DMS114 treated with DMSO at 0.1 percent for 48 hours (cell line): ENCODE measurements around the gene RAB3IL1.

Experiments used
- DNase-seq: peaks from one replicate; lab custom pipeline; 2025; ENCODE audit not compliant: unreplicated experiment; lab: John Stamatoyannopoulos, UW

RAB3IL1 gene

DNA sequence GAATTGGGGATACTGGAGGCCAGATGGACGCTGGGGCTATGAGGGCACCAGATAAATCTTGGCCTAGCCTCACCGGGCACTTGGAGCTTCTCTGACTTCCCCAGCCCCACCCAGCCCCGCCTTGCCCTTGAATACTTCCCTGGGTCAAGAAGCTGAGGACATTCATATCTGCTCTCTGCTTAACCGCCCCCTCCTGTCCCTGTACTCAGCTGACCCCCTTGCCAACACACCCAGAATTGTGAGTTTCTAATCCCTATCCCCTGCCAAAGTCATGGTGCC lies 48.0 kb downstream of the RAB3IL1 start:
- DNase-seq: no peak

DNA sequence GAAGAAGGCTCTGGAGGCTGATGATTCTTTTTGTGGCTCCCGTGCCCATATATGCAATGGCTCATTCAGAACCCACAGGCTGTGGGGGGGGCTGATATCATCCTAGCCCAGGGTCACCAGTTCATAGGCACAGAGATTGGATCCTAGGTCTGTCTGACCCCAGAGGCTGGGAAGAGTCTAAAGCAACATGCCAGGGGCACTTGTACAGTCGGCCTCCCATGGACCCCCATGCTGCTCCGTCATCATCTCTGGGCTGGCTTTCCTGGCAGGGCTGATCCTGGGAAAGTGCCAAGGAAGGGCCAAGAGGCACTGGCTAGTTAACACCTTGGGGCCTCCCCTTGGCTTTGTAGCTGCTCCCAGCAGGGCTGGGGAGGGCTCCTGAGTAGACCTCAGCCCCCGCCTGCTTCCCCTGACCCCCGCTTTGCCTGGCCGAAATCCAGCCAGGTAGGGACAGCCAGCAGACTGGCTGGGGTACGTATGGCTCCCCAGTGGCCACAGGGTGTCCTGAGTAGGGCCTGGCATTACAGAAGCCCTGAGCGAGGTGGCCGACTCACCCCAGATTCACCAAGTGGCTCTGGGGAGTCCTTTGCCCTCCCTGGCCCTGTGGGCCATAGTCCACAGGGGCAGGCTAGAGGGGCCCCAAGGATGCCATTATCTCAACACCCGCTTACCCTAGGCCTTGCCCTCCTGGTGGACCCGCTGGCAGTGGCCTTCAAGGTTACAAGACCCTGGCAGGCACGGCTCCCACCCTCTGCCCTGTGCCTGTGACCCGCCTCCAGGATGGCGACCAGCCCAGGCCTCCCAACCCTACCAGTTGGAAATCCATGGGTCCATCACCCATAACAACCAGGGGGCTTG lies 48.6 kb downstream of the RAB3IL1 start:
- DNase-seq: no peak

DNA sequence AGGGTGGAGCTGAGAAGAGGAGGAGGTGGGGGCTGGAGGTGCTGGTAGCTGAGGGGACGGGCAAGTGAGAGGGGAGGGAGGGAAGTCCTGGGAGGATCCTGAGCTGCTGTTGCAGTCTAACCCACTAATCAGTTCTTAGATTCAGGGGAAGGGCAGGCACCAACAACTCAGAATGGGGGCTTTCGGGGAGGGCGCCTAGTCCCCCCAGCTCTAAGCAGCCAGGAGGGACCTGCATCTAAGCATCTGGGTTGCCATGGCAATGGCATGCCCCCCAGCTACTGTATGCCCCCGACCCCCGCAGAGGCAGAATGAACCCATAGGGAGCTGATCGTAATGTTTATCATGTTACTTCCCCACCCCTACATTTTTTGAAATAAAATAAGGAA lies 50.4 kb downstream of the RAB3IL1 start:
- DNase-seq: no peak

DNA sequence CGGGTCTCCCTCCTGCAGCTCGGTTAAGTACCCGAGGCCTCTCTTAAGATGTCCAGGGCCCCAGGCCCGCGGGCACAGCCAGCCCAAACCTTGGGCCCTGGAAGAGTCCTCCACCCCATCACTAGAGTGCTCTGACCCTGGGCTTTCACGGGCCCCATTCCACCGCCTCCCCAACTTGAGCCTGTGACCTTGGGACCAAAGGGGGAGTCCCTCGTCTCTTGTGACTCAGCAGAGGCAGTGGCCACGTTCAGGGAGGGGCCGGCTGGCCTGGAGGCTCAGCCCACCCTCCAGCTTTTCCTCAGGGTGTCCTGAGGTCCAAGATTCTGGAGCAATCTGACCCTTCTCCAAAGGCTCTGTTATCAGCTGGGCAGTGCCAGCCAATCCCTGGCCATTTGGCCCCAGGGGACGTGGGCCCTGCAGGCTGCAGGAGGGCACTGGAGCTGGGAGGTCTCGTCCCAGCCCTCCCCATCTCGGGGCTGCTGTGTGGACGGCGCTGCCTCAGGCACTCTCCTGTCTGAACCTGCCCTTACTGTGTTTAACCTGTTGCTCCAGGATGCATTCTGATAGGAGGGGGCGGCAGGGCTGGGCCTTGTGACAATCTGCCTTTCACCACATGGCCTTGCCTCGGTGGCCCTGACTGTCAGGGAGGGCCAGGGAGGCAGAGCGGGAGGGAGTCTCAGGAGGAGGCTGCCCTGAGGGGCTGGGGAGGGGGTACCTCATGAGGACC lies 51.0 kb downstream of the RAB3IL1 start:
- no peak for DNase-seq

DNA sequence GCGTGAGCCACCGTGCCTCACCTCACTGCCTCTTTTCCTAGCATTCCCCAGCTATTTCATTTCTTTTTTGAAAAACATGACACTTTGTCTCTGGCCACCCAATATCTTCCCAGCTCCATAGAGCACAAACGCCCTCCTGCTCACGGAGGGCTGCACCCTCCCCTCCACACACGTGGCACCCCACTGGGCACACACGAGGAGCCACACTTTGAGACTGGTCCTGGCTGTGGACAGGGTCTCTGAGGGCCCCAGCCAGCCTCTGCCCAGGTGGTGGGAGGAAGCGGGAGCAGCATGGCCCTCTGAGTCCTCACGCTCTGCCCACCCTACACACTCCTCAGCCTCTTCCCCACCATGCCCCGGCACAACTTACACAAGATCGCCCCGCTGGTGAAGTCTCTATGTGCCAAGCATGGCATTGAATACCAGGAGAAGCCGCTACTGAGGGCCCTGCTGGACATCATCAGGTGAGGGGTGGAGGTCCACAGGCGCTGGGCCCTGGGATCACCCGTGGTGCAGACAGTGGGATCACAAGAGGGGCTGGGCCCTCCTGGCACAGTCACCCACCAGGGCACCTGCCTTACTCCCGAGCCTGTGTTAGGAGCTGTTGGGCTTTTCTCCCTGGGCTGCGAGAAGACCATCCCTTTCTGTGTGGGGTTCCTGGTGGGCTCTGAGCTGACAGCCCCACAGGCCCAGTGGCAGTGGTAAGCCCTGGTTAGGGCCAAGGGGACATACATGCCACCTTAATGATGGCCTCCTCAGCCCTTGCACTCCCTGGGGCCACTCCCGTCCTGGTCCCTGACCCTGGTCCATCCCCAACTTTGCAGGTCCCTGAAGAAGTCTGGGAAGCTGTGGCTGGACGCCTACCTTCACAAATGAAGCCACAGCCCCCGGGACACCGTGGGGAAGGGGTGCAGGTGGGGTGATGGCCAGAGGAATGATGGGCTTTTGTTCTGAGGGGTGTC lies 52.3 kb downstream of the RAB3IL1 start:
- DNase-seq: no peak

DNA sequence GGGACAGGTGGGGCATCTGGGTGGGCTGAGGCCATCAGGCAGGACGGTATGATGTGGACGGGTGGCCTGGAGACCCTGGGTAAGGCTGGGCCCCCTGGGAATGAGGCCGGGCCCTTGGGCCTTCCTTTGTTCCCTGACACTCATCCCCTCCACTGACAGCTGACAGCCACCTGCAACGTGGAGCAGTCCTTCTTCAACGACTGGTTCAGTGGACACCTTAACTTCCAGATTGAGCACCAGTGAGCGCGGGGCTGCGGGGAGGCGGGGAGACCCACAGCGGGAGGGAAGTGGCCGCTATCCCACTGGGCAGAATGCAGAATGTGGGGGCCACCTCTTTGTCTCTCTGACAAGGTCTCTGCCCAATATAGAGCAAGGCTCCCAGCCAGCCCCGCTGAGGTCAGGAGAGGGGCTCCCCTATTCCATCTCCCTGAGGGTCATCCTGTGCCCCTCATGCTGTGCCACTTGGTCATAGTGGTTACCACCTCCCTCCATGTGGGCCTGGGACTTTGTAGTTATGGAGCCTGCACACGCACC lies 53.8 kb downstream of the RAB3IL1 start:
- DNase-seq: no peak

DNA sequence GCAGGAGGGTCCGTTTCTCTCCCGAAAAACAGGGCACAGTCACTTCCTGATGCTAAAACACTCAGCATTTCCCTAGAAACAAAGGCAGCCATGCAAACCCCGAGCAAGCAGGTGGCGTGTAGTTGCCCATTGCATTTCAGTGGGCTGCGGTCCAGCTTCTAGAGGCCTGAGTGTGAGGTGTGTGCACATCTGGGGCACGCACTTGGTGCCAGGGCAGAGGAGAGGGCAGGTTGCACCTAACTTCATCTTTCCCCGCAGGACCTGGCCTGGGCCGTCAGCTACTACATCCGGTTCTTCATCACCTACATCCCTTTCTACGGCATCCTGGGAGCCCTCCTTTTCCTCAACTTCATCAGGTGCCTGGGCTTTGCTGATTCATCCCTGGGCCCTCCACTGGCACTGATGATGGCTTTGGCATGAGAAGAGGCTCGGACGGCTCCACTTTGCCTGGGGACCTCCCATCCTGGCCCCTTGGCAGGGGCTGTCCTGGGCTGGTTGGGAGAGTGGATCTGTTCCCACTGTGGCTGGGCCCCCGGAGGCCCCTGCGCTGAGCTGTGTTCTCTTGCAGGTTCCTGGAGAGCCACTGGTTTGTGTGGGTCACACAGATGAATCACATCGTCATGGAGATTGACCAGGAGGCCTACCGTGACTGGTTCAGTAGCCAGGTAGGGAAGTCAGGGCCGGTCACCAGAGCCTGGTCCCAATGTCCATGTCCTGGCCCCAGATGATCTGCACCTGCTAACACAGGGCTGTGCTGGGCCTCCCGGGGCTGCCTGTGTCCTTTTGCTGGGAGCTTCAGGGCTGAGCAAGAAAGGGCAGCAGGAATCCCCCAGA lies 54.4 kb downstream of the RAB3IL1 start:
- DNase-seq: no peak

DNA sequence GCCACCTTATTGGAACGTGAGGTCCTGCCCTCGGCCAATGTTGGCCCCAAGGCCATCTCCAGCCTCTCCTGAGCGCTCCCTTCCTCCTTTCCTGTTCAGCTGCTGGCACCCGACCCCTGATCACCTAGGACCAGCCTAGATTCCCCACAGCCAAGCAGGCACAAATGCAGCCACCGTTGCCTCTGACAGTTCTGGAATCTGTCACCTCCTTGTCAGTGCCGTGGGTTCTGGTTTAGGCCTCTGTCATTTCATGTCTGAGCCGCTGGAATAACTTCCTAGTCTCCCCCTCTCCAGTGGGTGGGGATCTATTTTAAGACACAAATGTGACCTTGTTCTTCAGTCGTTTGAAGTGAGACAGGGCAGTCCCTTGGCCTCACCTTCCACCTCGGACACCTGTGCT lies 55.7 kb downstream of the RAB3IL1 start:
- no peak for DNase-seq

DNA sequence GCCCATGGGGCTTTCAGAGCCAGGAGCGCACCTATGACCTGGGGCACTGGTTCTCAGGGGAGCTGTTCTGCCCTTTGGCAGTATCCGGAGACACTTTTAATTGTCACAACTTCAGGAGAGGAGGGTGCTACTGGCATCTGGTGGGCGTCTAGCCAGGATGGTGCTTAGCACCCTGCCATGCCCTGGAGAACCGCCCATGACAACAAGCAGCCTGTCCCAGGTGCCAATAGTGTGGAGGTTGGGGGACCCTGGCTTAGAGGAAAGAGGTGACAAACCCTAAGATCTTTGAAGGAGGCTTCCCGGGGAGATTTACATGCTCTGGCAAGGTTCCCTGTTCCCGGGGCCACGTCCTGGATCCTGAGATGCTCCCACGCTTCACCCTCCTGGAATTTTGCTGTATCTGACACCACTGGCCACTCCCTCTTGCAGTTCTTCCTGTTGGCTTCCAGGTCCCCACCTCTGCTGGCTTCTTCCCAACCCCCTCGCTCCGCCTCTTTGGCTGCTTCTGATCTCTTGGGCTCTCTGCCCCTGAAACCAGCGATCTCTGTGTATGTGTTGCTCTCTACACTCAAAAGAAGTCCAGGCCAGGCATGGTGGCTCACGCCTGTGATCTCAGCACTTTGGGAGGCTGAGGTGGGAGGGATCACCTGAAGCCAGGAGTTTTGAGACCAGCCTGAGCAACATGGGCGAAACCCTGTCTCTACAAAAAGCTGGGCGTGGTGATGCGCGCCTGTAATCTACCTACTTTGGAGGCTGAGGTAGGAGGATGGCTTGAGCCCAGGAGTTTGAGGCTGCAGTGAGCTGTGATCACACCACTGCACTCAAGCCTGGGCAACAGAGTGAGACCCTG lies 57.1 kb downstream of the RAB3IL1 start:
- no peak for DNase-seq

DNA sequence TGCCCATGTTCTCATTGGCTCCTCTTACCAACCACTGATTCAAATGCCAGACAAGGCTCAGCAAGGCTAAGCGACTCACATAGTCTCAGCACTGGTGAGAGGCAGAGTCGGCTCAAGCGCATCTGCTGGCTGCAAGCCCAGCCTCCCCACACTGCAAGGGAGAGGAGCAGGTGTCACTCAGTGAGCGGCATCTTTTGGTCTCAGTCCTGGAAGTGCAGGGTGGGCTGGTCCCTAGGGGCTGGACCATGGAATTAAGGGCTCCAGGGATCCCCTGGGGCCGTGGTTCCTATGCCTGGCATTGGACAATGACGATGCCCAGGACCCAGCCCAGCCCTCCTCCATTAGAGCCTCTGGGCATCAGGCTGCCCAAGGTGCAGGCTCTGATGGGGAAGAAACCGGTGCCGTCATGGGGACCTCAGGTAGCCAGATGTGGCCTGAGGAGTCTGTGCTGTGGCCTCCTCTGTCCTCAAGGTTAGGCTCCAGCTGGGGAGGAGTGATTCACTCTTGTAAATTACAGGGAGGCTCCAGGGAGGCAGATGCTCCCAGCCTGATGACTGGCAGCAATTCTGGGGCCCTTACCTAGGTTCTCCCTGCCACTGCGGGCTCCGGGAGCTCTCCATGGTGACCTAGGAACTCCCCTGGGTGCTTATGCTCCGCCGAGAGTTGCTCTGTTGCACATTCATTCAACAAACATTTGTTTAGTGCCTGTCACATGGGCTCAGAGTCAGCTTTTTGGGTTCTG lies 61.3 kb downstream of the RAB3IL1 start:
- DNase-seq: no peak

DNA sequence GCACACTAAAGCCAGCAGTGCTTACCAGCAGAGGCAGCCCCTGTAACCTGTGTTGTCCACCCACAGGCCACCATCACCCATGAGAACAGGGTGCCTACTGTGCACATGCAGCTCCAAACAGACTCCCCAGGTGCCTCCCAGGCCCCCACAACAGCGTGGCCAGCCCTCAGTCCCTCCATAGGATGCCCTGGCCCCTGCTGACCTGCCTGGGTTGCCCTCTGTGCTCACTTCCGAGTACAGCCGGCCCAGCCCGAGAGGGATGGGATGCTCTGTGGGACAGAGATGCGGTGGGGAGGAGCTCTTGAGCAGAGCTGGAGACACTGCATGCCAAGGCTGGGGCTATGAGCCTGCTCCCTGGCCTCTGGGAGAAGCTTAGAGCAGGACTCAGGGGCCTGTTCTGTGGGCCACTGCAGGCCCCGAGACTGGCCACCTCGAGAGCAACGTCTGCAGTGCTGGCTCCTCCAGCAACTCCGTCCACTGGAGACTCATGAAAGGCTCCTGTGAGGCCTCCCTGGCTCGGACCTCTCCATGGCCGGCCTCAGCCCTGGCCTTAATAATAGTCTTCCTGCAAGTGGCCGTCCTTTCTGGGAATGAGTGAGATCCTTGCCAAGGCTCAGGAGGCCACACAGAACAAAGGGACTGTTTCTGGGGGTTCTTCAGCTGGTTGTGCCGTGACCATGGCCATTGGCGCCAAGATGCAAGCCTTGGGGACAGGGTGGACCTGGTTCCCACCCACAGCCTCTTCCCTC lies 62.2 kb downstream of the RAB3IL1 start:
- no peak for DNase-seq

DNA sequence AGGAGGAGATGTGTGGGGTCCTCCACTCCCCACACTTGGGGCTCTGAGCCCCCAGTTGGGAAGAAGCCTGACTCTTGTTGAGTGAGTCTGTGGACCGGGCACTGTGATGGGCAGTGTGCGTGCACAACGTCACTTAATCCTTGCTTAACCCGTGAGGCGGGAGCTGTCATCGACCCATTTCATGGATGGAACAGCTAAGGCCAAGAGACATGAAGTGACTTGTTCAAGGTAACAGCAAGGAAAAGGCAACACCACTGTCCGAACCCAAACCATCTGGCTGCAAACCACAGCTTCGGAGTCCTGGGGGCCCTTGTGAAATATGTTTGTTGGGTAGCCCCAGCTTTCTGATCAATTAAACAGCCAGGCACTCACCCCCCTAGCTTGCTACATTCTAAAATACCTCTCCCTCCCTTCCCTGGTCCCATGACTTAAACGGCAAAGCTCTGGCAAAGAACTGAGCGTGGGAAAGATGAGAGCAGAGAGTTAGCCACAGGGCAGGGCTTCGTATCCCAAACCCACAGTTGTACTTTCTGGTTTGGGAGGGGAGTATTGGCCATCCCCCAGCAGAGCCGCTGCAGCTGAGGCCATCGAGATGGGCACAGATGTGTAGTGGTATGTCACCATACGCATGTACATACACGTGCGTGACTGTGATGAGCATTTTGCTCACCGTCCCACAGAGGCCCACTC lies 63.0 kb downstream of the RAB3IL1 start:
- no peak for DNase-seq

DNA sequence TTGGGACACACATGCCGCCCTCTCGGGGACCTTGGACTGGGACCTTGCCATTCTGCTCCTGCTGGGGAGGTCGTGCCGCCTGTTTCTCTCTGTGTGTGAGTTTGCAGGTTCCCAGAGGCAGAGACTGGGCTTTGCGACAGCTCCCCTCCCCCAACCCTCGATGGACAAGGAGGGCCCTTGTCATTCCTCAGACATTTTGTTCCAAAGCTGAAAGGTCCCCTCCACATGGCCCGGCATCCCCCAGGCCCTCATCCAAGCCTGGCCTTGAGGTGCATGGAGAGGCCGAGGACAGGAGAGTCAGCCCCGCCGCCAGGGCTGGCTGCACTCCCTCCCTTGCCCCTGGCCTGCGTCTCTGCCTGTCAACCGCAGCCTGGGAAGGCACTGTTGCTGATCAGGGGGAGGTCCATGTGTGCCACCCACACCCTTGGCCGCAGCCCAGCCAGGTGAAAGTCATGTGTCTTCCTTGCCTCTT lies 63.6 kb downstream of the RAB3IL1 start:
- DNase-seq: no peak

DNA sequence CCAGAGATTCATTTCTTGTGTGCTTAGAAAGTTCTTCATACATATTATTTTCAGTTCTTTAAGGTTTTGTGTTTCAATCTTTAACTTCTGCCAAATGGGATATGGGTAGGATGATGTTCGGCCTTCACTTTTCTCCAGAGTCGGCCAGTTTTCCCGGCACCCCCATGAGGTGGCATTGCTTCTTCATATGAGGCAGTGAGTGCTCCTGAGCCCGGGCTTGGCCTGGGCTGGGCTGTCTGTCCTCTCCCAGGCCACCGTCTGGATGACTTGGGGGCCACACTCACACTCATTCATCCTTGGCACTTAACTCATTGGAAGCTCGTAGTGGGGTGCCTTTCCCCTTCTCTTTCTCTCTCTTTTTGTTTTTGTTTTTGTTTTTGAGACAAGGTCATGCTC lies 65.5 kb downstream of the RAB3IL1 start:
- no peak for DNase-seq

DNA sequence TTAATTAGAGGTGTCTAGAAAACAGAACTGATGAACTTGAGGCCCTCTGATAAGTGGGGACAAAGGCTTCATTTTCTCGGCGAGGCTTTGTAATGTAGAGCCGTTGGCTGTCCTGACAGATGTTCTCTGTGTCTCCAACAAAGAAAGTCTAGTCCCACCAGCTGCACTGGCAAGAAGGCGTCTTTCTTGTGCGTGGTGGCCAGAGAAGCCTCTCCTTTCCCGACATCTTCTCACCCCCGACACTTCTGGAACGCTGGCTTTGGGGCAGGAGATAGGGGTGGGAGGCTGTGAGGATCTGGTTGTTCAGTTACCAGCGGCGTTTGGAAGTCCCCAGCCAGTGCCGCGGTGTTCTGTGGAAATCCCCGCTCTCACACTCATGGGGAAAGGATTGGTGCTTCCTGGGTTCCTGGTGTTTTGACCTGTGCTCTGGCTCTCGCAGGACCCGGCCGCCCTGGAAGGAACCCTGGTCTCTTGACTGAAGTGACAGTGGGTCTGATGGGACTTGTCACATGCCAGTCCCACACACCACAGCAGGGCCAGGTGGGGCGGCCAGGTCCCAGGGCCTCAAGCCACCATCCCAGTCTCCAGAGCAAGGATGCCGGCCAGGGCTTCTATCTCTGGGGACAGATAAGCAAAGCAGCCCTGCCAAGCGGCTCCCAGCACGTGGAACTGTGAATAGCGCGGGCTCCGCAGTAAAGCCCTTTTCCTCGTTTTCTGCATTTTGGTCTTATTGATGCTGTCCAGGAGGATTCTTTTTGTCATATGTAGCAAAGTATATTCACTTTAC lies 66.1 kb downstream of the RAB3IL1 start:
- no peak for DNase-seq

DNA sequence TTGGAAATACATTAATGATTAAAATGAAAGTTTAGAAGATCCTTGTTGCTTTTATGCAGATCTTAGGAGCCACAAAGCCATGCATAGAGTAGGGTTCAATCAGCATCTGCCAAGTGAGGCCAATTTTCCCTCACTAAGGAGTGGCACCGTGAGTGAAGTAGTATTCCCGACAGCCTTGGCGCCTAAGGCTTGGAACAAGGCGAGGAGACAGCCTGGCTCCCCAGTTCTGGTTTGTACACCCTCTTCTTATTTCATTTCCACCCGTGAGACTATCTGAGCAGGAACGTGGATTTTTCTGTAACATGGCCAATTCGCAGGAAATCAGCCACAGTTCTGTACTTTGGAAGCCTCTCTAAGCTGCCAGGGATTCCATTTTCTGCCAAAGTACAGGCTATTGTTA lies 66.7 kb downstream of the RAB3IL1 start:
- DNase-seq: no peak

DNA sequence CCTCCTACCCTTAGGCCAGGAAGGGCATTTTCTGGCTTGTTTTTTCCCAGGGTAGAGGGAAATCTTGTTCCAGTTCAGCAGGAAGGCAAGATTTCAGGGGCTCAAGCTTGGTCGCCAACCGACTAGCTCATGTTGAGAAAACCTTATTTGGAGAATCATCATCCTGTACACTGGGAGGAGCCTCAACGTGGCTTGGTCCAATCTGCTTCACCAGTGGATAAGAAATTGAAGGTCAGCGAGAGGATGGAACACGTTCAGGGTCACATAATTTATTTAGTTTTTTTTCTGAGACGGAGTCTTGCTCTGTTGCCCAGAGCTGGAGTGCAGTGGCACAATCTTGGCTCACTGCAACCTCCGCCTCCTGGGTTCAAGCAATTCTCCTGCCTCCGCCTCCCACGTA lies 68.7 kb downstream of the RAB3IL1 start:
- DNase-seq: no peak
